HepG2 (cell line): ENCODE measurements around the gene ELFN1. TPM values are rescaled to one million over a fixed set of nuclear protein-coding genes. Genes with fewer than 3 reads are reported as not detected.
A peak's percentile ranks its signal among the peaks of the same experiment; 100 is the strongest.

Experiments
- ATAC-seq: fragments of 200-7000 bp; cut with Tn5 transposase; 3 replicates; pipeline ENCODE4 v1.9.1; 2020; ENCODE audit warnings: mild to moderate bottlenecking, moderate library complexity
- BruUV-seq: library from RNA; stranded (reverse); fragments of 400-500 nt; replicated peaks from 2 replicates; lab custom pipeline; 2021; lab: Mats Ljungman, UMichigan
- CTCF ChIA-PET: fragments of 300-600 bp; formaldehyde crosslinking; extraction: SDS; loops from one replicate; lab custom pipeline; 2021; ENCODE audit warnings: low total read pairs, inconsistent platforms, low intra/inter-chr PET ratio; lab: Yijun Ruan, JAX
- POLR2A ChIA-PET: fragments of 350-600 bp; sonication (Branson Sonifier 250); formaldehyde crosslinking; loops from one replicate; lab custom pipeline; 2020; ENCODE audit warnings: antibody characterized with exemption, inconsistent platforms; lab: Yijun Ruan, JAX
- DNase-seq: peaks from one replicate; pipeline ENCODE4 v3.0.0-alpha.2; 2015; ENCODE audit warnings: low spot score
- FAIRE-seq: peaks from 3 replicates; lab custom pipeline; 2011; peaks lifted over from hg19 to GRCh38; lab: Jason Lieb, UNC
- H2AFZ ChIP-seq: one replicate; pipeline ENCODE4 v1.6.1; 2011; ENCODE audit warnings: low read length, inconsistent platforms
- H3K27ac ChIP-seq: fragments of 300-600 bp; 3 replicates; pipeline ENCODE4 v1.8.0; 2011; ENCODE audit warnings: mixed run types, mild to moderate bottlenecking, mixed read lengths, low read length, inconsistent platforms; ENCODE audit not compliant: insufficient read depth; ENCODE audit errors: extremely low read length
- H3K27me3 ChIP-seq, 2 experiments: fragments of 200-600 bp in 1 of 2; 2 replicates in 1 of 2; 3 replicates in 1 of 2; pipeline versions ENCODE4 v1.6.0 to v1.8.0; 2011; ENCODE audit warnings: low read length in 2 of 2, mild to moderate bottlenecking in 2 of 2, moderate library complexity in 2 of 2, inconsistent platforms in 1 of 2; ENCODE audit not compliant: insufficient read depth in 2 of 2, control insufficient read depth in 1 of 2
- H3K36me3 ChIP-seq, 2 experiments: fragments of 200-600 bp in 1 of 2; replicated peaks in 1 of 2; 2 replicates in 1 of 2; 3 replicates in 1 of 2; pipeline versions ENCODE4 v1.5.1 to v1.8.0; 2011; ENCODE audit warnings: low read length in 2 of 2, inconsistent platforms in 1 of 2; ENCODE audit not compliant: insufficient read depth in 2 of 2, control insufficient read depth in 1 of 2
- H3K4me1 ChIP-seq: 2 replicates; pipeline ENCODE4 v1.5.1; 2012; ENCODE audit warnings: low read length, inconsistent platforms; ENCODE audit not compliant: insufficient read depth
- H3K4me2 ChIP-seq: 2 replicates; pipeline ENCODE4 v1.6.0; 2011; ENCODE audit warnings: low read depth, low read length, inconsistent platforms
- H3K4me3 ChIP-seq, 3 experiments: fragments of 200-600 bp in 1 of 3; sonication (generic), shearing (Covaris generic) in 1 of 3; replicated peaks in 1 of 3; 2 replicates each; pipeline ENCODE4 v1.5.1; 2011 to 2016; ENCODE audit warnings: low read length in 3 of 3, inconsistent platforms in 2 of 3, low read depth in 2 of 3, mild to moderate bottlenecking in 2 of 3, control low read depth in 1 of 3, mixed read lengths in 1 of 3; ENCODE audit not compliant: insufficient read depth in 1 of 3
- H3K79me2 ChIP-seq: one replicate; pipeline ENCODE4 v1.6.1; 2011; ENCODE audit warnings: low read length, inconsistent platforms; ENCODE audit not compliant: insufficient read depth
- H3K9ac ChIP-seq: 2 replicates; pipeline ENCODE4 v1.6.0; 2011; ENCODE audit warnings: mild to moderate bottlenecking, low read depth, low read length, inconsistent platforms; ENCODE audit not compliant: insufficient read depth
- H3K9me3 ChIP-seq: 2 replicates; pipeline ENCODE4 v1.5.1; 2012; ENCODE audit warnings: mild to moderate bottlenecking, low read length
- H4K20me1 ChIP-seq: 2 replicates; pipeline ENCODE4 v1.6.0; 2011; ENCODE audit warnings: inconsistent platforms, mild to moderate bottlenecking, low read length, moderate library complexity; ENCODE audit not compliant: insufficient read depth
- MAFF ChIP-seq: IDR thresholded peaks from 2 replicates; pipeline ENCODE4 v1.6.1; 2011; ENCODE audit warnings: low read depth, low read length, improper control_type of control experiment
- MAFK ChIP-seq, 2 experiments: IDR thresholded peaks in 1 of 2; conservative IDR thresholded peaks in 1 of 2; 2 replicates each; pipeline ENCODE4 v1.6.1; 2011; ENCODE audit warnings: improper control_type of control experiment in 2 of 2, low read length in 2 of 2
- RELA ChIP-seq: sonication (generic); formaldehyde crosslinking; IDR thresholded peaks from 2 replicates; pipeline ENCODE4 v1.4.0; 2020; ENCODE audit warnings: missing genetic modification reagents
- ZNF207 ChIP-seq: fragments of 450-650 bp; IDR thresholded peaks from 2 replicates; pipeline ENCODE4 v1.6.1; 2016; ENCODE audit warnings: antibody characterized with exemption, borderline replicate concordance
- ZNF780A ChIP-seq: sonication (generic); formaldehyde crosslinking; IDR thresholded peaks from 2 replicates; pipeline ENCODE4 v1.8.0; 2022; ENCODE audit warnings: mild to moderate bottlenecking, missing genetic modification reagents, moderate library complexity
- WGBS: methylation state at CpG from one replicate; pipeline ENCODE4 v1.1.6; 2017; ENCODE audit warnings: low lambda C conversion rate; 5-methylcytosine and 5-hydroxymethylcytosine counted together
- in situ Hi-C: cut with HindIII; loops from 2 replicates; pipeline ENCODE4 v1.10.0; 2017; ENCODE audit warnings: low pct_unique_long_range_greater_than_20kb; ENCODE audit not compliant: extremely low pct_ligation_motif_present
- intact Hi-C: fragments of 100-400 bp; cut with micrococcal nuclease; formaldehyde crosslinking; loops from one replicate; pipeline ENCODE4 v1.10.0; 2022; ENCODE audit not compliant: unreplicated experiment
- polyA plus RNA-seq, 8 experiments: library from polyadenylated mRNA; depleted of rRNA in 3 of 8; stranded (reverse) in 7 of 8; unstranded in 1 of 8; fragments of >200 nt; fragmentation: Illumina TruSeq in 4 of 8; extraction: Trizol in 4 of 8; gene quantifications; 2 replicates each; pipeline versions ENCODE4 v1.2.1 to v1.2.3, GENCODE V29; 2011 to 2016; ENCODE audit warnings: low read depth in 4 of 8, missing spikeins in 1 of 8, mixed read lengths in 1 of 8; ENCODE audit not compliant: insufficient read depth in 1 of 8
- total RNA-seq, 5 experiments: library from RNA; depleted of rRNA; stranded (reverse); fragments of >200 nt; fragmentation: Illumina TruSeq; extraction: Trizol; gene quantifications; 2 replicates each; pipeline ENCODE4 v1.2.3, GENCODE V29; 2016; ENCODE audit warnings: low read depth in 1 of 5
- TF ChIP-seq, protein P1 (sequence below): fragments of 450-650 bp; IDR thresholded peaks from 2 replicates; pipeline ENCODE4 v1.6.1; 2016

The ELFN1 gene
- total and polyA plus RNA-seq, 2 of the 13 experiments (the other 11 are each of a cell fraction or from before 2014, with no cell fraction given) = 0.13 to 0.18 TPM

DNA sequence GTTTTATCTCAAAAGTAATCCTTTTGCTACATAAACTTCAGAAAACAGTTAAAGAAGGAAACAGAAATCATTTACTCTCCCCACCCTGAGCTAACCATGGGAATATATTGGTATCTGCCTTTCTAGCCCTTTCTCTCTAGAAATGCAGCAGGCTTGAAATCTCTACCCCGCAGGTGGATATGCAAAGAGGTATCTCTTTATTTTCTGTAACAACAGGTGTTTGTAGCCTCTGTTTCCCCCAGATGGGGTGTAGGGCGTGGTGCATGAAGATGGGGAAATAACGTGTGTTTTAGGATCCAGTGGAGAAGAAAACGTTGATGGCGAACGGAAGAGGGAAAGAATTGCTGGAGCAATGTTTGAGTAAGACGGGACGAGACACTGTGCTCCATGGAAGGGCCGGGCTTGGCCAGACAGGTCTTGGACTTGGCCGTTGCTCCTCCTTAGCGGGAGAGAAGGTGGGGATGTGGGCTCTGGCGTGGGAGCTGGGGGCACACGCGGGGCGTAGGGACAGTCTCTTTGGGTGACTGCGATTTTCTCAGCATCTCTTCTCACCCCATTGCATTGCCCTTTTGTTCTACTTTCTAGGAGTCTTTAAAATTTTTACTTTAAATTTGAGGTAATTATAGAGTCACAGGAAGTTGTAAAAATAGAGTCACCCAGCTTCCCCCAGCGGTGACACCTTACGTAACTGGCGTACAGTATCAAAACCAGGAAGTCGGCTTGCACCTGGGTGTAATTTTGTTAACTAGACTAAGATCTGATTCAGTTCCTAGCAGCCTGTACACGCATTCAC lies 82.9 kb downstream of the ELFN1 start:
- no peak for TF ChIP-seq ZNF207
- TF ChIP-seq, protein P1, sequence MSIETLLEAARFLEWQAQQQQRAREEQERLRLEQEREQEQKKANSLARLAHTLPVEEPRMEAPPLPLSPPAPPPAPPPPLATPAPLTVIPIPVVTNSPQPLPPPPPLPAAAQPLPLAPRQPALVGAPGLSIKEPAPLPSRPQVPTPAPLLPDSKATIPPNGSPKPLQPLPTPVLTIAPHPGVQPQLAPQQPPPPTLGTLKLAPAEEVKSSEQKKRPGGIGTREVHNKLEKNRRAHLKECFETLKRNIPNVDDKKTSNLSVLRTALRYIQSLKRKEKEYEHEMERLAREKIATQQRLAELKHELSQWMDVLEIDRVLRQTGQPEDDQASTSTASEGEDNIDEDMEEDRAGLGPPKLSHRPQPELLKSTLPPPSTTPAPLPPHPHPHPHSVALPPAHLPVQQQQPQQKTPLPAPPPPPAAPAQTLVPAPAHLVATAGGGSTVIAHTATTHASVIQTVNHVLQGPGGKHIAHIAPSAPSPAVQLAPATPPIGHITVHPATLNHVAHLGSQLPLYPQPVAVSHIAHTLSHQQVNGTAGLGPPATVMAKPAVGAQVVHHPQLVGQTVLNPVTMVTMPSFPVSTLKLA = no peak
- no peak for TF ChIP-seq ZNF780A (CRISPR knock-in tag)
- Histone ChIP-seq H3K27ac (no peak overlapping the region), H3K9me3 (no peaks in the 10 kb centered on the region), H3K27me3 (peaks cover 8 to 35% of the 10 kb centered on the region in 2 experiments; a peak in 4 of 5 replicates), H3K4me3 (no peak overlapping the region), H3K4me1 (peaks cover 63% of the 10 kb centered on the region), H3K4me2 (no peak overlapping the region), H3K79me2 (no peaks in the 10 kb centered on the region), H2AFZ (no peak overlapping the region), H4K20me1 (no peaks in the 10 kb centered on the region), H3K36me3 (no peaks in the 10 kb centered on the region), H3K9ac (no peak overlapping the region)
- intact Hi-C loops (no loop called here), in situ Hi-C loops (loop anchor here (10.0 kb wide), 1 partner anchor 168 kb away; no protein-coding TSS in a partner anchor)
- DNase-seq = no peak
- no TSS peak for BruUV-seq
- no peak for ATAC-seq
- WGBS = 61% methylated on average over 20 of the region's 21 CpGs
- no peak for FAIRE-seq
- POLR2A ChIA-PET = no interaction called here
- CTCF ChIA-PET = no interaction called here

DNA sequence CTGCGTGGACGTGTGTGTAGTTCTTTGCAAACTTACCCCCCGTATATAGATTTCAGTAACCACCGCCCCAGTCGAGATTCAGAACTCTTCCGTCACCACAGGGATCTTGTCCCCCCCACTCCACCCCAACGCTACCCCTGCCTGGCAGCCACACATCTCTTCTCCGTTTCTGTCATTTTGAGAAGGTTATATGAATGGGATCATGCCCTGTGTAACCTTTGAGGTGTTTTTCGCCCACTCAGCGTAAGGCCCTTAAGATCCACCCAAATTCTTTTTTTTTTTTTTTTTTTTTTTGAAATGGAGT lies 83.4 kb downstream of the ELFN1 start:
- H3K36me3 ChIP-seq = no peaks in the 10 kb centered on the region
- POLR2A ChIA-PET = no interaction called here
- TF ChIP-seq MAFF = peak; percentile 25; the same call in 1 of the 2 replicates
- peak in 1 of 2 experiments; percentile 58; a peak in 1 of 4 replicates for TF ChIP-seq MAFK (conservative IDR thresholded peaks at IDR 0.05 in 1 of 2, IDR thresholded peaks at IDR 0.05 in 1 of 2; ENCODE audit: low read length in 2 of 2)
- no peak for TF ChIP-seq RELA
- TF ChIP-seq, all 625 proteins: peak for 2
- no peak overlapping the region for H3K4me2 ChIP-seq
- 65% methylated on average over 10 of the region's 10 CpGs for WGBS
- H3K9ac ChIP-seq = no peak overlapping the region
- H3K9me3 ChIP-seq = no peaks in the 10 kb centered on the region
- DNase-seq (no peak), FAIRE-seq (no peak), ATAC-seq (no peak)
- no peak overlapping the region for H2AFZ ChIP-seq
- peaks cover 62% of the 10 kb centered on the region for H3K4me1 ChIP-seq
- no peak overlapping the region for H3K4me3 ChIP-seq
- H3K79me2 ChIP-seq = no peaks in the 10 kb centered on the region
- intact Hi-C loops (no loop called here), in situ Hi-C loops (loop anchor here (10.0 kb wide), 1 partner anchor 169 kb away; no protein-coding TSS in a partner anchor)
- no TSS peak for BruUV-seq
- peaks cover 7 to 29% of the 10 kb centered on the region in 2 experiments; a peak in 4 of 5 replicates for H3K27me3 ChIP-seq
- CTCF ChIA-PET = no interaction called here
- H4K20me1 ChIP-seq = no peaks in the 10 kb centered on the region
- H3K27ac ChIP-seq = no peak overlapping the region
